GM23338 (cell line): ENCODE results near the gene PDYN. TPM values are rescaled to one million over a fixed set of nuclear protein-coding genes. Genes with fewer than 3 reads are reported as not detected.

Experiments
- ATAC-seq: fragments of 200-7000 bp; cut with Tn5 transposase; 3 replicates; pipeline ENCODE4 v1.9.1; 2020
- DNase-seq: peaks from one replicate; pipeline ENCODE4 v3.0.0-alpha.2; 2015; ENCODE audit warnings: low spot score
- H2AFZ ChIP-seq: fragments of 200-600 bp; sonication (generic); 2 replicates; pipeline ENCODE4 v1.8.0; 2016; ENCODE audit warnings: antibody characterized with exemption, mild to moderate bottlenecking, moderate library complexity
- H3F3A ChIP-seq: fragments of 200-600 bp; sonication (generic); replicated peaks from 2 replicates; pipeline ENCODE4 v1.8.0; 2017; ENCODE audit warnings: antibody characterized with exemption, mixed run types, low read depth
- H3K27ac ChIP-seq: fragments of 200-600 bp; sonication (generic); 2 replicates; pipeline ENCODE4 v1.6.1; 2016; ENCODE audit warnings: low read depth
- H3K27me3 ChIP-seq: fragments of 200-600 bp; sonication (generic); 2 replicates; pipeline ENCODE4 v1.8.0; 2016; ENCODE audit warnings: mild to moderate bottlenecking, mixed run types, moderate library complexity; ENCODE audit not compliant: insufficient read depth
- H3K36me3 ChIP-seq: fragments of 200-600 bp; sonication (generic); 2 replicates; pipeline ENCODE4 v1.8.0; 2016; ENCODE audit warnings: mild to moderate bottlenecking; ENCODE audit not compliant: insufficient read depth
- H3K4me1 ChIP-seq: fragments of 200-600 bp; sonication (generic); 2 replicates; pipeline ENCODE4 v1.8.0; 2016; ENCODE audit warnings: mild to moderate bottlenecking, moderate library complexity; ENCODE audit not compliant: insufficient read depth
- H3K4me2 ChIP-seq: fragments of 200-600 bp; sonication (generic); 2 replicates; pipeline ENCODE4 v1.7.1; 2017; ENCODE audit warnings: mixed run types
- H3K4me3 ChIP-seq: fragments of 200-600 bp; sonication (generic); 2 replicates; pipeline ENCODE4 v1.6.1; 2016; ENCODE audit warnings: mixed run types
- H3K79me2 ChIP-seq: fragments of 200-600 bp; sonication (generic); replicated peaks from 2 replicates; pipeline ENCODE4 v1.8.0; 2017; ENCODE audit warnings: mild to moderate bottlenecking; ENCODE audit not compliant: insufficient read depth
- H3K9me2 ChIP-seq: fragments of 200-600 bp; sonication (generic); 2 replicates; pipeline ENCODE4 v1.8.0; 2017; ENCODE audit not compliant: insufficient read depth
- H4K20me1 ChIP-seq: fragments of 200-600 bp; sonication (generic); replicated peaks from 2 replicates; pipeline ENCODE4 v1.8.0; 2017; ENCODE audit warnings: mild to moderate bottlenecking; ENCODE audit not compliant: insufficient read depth
- H3K27ac Mint-ChIP-seq: 2 replicates; pipeline ENCODE4 v1.8.0; 2020; ENCODE audit warnings: inconsistent platforms, mild to moderate bottlenecking, moderate library complexity, mixed read lengths
- H3K27me3 Mint-ChIP-seq: 3 replicates; pipeline ENCODE4 v1.8.0; 2022; ENCODE audit warnings: low read depth, mild to moderate bottlenecking, moderate library complexity, mixed read lengths, inconsistent platforms; ENCODE audit not compliant: insufficient read depth, poor library complexity
- H3K36me3 Mint-ChIP-seq: 3 replicates; pipeline ENCODE4 v1.8.0; 2021; ENCODE audit warnings: low read depth, mild to moderate bottlenecking, inconsistent platforms, moderate library complexity, mixed read lengths
- H3K4me1 Mint-ChIP-seq: 3 replicates; pipeline ENCODE4 v1.8.0; 2020; ENCODE audit warnings: mild to moderate bottlenecking, inconsistent platforms, mixed read lengths
- H3K4me3 Mint-ChIP-seq: 3 replicates; pipeline ENCODE4 v1.8.0; 2021; ENCODE audit warnings: moderate library complexity, mild to moderate bottlenecking, inconsistent platforms, mixed read lengths
- H3K9me3 Mint-ChIP-seq: 3 replicates; pipeline ENCODE4 v1.8.0; 2020; ENCODE audit warnings: moderate library complexity, mild to moderate bottlenecking, inconsistent platforms, mixed read lengths
- POLR2AphosphoS5 ChIP-seq: IDR thresholded peaks from 2 replicates; pipeline ENCODE4 v1.6.1; 2016; ENCODE audit warnings: antibody characterized with exemption, low read depth
- STAT1 ChIP-seq: IDR thresholded peaks from one replicate; pipeline ENCODE4 v1.6.1; 2016; ENCODE audit warnings: antibody characterized with exemption; ENCODE audit not compliant: unreplicated experiment
- polyA plus RNA-seq: library from polyadenylated mRNA; unstranded; fragments of >200 nt; fragmentation: Nextera tagmentation; extraction: Ambion mirVana; gene quantifications from 2 replicates; pipeline ENCODE4 v1.2.1, GENCODE V29; 2016
- total RNA-seq: library from RNA; depleted of rRNA; stranded (reverse); fragments of >200 nt; shearing (Covaris generic); gene quantifications from 2 replicates; pipeline ENCODE4 v1.2.3, GENCODE V29; 2014
- TF ChIP-seq, protein P1 (sequence below): fragments of 250-450 bp; sonication (Bioruptor Pico); IDR thresholded peaks from 2 replicates; pipeline ENCODE4 v1.5.0; 2020; ENCODE audit warnings: mild to moderate bottlenecking, moderate library complexity
- TF ChIP-seq, protein P2 (sequence below), 2 experiments: fragments of 200-600 bp in 1 of 2; sonication (generic) in 1 of 2; conservative IDR thresholded peaks; 2 replicates each; pipeline versions ENCODE4 v1.5.1 to v1.6.1; 2016 to 2017; ENCODE audit warnings: antibody characterized with exemption in 2 of 2, low read depth in 2 of 2, mild to moderate bottlenecking in 2 of 2, moderate library complexity in 1 of 2

The PDYN gene
- total and polyA plus RNA-seq, 2 experiments from 2014 or later, result 0.21 to 0.24 TPM

DNA sequence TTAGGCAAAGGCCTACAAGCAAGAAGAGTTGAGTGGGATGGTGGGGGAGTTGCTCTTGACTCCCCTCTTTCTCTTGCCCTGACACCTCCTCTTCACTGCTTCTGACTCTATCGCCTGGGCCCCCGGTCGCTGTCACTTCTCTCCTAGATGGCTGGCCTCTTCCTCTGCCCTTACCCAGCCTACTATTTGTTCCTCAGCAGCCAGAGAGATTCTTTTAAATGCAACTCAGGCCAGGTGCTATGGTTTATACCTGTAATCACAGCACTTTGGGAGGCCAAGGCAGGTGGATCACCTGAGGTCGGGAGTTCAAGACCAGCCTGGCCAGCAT lies 4.3 kb upstream of the PDYN start (continued):
- TF ChIP-seq, protein P1, sequence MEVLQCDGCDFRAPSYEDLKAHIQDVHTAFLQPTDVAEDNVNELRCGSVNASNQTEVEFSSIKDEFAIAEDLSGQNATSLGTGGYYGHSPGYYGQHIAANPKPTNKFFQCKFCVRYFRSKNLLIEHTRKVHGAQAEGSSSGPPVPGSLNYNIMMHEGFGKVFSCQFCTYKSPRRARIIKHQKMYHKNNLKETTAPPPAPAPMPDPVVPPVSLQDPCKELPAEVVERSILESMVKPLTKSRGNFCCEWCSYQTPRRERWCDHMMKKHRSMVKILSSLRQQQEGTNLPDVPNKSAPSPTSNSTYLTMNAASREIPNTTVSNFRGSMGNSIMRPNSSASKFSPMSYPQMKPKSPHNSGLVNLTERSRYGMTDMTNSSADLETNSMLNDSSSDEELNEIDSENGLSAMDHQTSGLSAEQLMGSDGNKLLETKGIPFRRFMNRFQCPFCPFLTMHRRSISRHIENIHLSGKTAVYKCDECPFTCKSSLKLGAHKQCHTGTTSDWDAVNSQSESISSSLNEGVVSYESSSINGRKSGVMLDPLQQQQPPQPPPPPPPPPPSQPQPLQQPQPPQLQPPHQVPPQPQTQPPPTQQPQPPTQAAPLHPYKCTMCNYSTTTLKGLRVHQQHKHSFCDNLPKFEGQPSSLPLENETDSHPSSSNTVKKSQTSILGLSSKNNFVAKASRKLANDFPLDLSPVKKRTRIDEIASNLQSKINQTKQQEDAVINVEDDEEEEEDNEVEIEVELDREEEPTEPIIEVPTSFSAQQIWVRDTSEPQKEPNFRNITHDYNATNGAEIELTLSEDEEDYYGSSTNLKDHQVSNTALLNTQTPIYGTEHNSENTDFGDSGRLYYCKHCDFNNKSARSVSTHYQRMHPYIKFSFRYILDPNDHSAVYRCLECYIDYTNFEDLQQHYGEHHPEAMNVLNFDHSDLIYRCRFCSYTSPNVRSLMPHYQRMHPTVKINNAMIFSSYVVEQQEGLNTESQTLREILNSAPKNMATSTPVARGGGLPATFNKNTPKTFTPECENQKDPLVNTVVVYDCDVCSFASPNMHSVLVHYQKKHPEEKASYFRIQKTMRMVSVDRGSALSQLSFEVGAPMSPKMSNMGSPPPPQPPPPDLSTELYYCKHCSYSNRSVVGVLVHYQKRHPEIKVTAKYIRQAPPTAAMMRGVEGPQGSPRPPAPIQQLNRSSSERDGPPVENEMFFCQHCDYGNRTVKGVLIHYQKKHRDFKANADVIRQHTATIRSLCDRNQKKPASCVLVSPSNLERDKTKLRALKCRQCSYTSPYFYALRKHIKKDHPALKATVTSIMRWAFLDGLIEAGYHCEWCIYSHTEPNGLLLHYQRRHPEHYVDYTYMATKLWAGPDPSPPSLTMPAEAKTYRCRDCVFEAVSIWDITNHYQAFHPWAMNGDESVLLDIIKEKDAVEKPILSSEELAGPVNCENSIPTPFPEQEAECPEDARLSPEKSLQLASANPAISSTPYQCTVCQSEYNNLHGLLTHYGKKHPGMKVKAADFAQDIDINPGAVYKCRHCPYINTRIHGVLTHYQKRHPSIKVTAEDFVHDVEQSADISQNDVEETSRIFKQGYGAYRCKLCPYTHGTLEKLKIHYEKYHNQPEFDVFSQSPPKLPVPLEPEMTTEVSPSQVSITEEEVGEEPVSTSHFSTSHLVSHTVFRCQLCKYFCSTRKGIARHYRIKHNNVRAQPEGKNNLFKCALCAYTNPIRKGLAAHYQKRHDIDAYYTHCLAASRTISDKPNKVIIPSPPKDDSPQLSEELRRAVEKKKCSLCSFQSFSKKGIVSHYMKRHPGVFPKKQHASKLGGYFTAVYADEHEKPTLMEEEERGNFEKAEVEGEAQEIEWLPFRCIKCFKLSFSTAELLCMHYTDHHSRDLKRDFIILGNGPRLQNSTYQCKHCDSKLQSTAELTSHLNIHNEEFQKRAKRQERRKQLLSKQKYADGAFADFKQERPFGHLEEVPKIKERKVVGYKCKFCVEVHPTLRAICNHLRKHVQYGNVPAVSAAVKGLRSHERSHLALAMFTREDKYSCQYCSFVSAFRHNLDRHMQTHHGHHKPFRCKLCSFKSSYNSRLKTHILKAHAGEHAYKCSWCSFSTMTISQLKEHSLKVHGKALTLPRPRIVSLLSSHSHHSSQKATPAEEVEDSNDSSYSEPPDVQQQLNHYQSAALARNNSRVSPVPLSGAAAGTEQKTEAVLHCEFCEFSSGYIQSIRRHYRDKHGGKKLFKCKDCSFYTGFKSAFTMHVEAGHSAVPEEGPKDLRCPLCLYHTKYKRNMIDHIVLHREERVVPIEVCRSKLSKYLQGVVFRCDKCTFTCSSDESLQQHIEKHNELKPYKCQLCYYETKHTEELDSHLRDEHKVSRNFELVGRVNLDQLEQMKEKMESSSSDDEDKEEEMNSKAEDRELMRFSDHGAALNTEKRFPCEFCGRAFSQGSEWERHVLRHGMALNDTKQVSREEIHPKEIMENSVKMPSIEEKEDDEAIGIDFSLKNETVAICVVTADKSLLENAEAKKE (CRISPR knock-in tag), result no peak
- TF ChIP-seq, protein P2, sequence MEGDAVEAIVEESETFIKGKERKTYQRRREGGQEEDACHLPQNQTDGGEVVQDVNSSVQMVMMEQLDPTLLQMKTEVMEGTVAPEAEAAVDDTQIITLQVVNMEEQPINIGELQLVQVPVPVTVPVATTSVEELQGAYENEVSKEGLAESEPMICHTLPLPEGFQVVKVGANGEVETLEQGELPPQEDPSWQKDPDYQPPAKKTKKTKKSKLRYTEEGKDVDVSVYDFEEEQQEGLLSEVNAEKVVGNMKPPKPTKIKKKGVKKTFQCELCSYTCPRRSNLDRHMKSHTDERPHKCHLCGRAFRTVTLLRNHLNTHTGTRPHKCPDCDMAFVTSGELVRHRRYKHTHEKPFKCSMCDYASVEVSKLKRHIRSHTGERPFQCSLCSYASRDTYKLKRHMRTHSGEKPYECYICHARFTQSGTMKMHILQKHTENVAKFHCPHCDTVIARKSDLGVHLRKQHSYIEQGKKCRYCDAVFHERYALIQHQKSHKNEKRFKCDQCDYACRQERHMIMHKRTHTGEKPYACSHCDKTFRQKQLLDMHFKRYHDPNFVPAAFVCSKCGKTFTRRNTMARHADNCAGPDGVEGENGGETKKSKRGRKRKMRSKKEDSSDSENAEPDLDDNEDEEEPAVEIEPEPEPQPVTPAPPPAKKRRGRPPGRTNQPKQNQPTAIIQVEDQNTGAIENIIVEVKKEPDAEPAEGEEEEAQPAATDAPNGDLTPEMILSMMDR (conservative IDR thresholded peaks at IDR 0.05; ENCODE audit: low read depth in 2 of 2), result no peak

DNA sequence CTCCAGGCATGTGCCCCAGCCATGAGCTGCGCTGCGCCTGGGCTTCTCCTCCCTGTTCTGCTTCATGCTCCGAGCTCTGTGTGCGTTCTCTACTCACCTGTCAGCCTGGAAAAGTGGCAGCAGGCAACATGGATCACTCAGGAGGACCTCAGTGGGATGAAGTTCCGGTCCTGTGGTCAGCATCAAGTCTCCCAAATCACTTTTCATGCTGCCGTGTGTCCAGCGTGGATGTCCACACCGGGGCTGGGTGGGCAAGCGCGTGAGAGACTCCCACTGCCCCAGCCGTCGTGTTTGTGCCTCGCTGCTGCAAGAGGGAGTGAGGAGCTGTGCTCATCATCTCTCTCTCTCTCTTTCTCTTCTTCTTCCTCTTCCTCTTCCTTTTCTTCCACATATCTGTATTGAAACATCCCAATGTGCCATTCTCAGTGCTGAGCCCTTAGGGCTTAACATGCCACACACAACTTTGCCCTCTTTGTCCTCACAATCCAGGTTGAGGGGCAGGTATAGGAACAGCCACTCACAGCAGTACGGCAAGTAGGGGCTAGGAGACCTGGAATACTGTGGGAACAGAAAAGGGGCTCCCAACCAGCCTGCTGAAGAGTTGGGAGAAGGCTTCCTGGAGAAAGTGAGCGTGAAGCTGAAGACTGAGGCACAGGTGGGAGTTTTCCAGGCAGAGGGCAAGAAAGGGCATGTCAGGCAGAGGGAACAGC lies 3.8 kb upstream of the PDYN start:
- peak; percentile 28 for ATAC-seq
- peaks cover 15% of the 10 kb centered on the region for H3K4me1 Mint-ChIP-seq
- H3K27ac Mint-ChIP-seq, result no peak overlapping the region
- TF ChIP-seq, protein P1 (CRISPR knock-in tag), result no peak
- TF ChIP-seq POLR2AphosphoS5 (no peak), STAT1 (no peak)

More for the DNA sequence above, 3.8 kb upstream of the PDYN start:
- Mint-ChIP-seq H3K4me3 (no peak overlapping the region), H3K9me3 (no peaks in the 10 kb centered on the region), H3K27me3 (peaks cover 24% of the 10 kb centered on the region), H3K36me3 (no peaks in the 10 kb centered on the region)
- no peaks in the 10 kb centered on the region for H3K9me2 ChIP-seq
- no peaks in the 10 kb centered on the region for H3K27me3 ChIP-seq
- H2AFZ ChIP-seq, result no peak overlapping the region
- peaks cover 6% of the 10 kb centered on the region; the same call in 1 of the 2 replicates for H3K4me1 ChIP-seq
- no peak for DNase-seq
- H3K79me2 ChIP-seq, result no peaks in the 10 kb centered on the region
- no peaks in the 10 kb centered on the region for H3F3A ChIP-seq
- H3K36me3 ChIP-seq, result no peaks in the 10 kb centered on the region
- no peaks in the 10 kb centered on the region for H4K20me1 ChIP-seq
- H3K27ac ChIP-seq, result no peak overlapping the region
- H3K4me3 ChIP-seq, result no peak overlapping the region
- no peak overlapping the region for H3K4me2 ChIP-seq
